Stimulated activated naive CD8-positive, alpha-beta T cell treated with anti-CD3 and anti-CD28 coated beads, Interleukin-15, Interleukin-2, amounts not matched to agents 100 ng/mL and 50 ng/mL, for 24 hours (primary cell): Measurements from ENCODE around the gene MATK.
"Not testable (repeated sequence)": the region's sequence is repeated elsewhere in the genome, so short reads cannot be mapped to it uniquely, and the experiment has no call there.

Source experiments
- H3K27ac Mint-ChIP-seq: one replicate; pipeline ENCODE4 v1.8.0; 2021; ENCODE audit warnings: mild to moderate bottlenecking, mixed read lengths
- H3K27me3 Mint-ChIP-seq: one replicate; pipeline ENCODE4 v1.8.0; 2021; ENCODE audit warnings: mixed read lengths
- H3K36me3 Mint-ChIP-seq: one replicate; pipeline ENCODE4 v1.8.0; 2021; ENCODE audit warnings: low read depth, mixed read lengths
- H3K4me1 Mint-ChIP-seq: one replicate; pipeline ENCODE4 v1.8.0; 2021; ENCODE audit warnings: low read depth, mixed read lengths
- H3K4me3 Mint-ChIP-seq: one replicate; pipeline ENCODE4 v1.8.0; 2021; ENCODE audit warnings: mild to moderate bottlenecking, mixed read lengths
- H3K9me3 Mint-ChIP-seq: one replicate; pipeline ENCODE4 v1.8.0; 2021; ENCODE audit warnings: mixed read lengths

The MATK gene

GRCh38 chr19:3821156-3821555, 35.0 kb upstream of the MATK start:
- H3K4me3 Mint-ChIP-seq = no peak overlapping the region
- H3K27ac Mint-ChIP-seq = no peak overlapping the region
- H3K36me3 Mint-ChIP-seq = no peaks in the 10 kb centered on the region
- peaks cover 22% of the 10 kb centered on the region for H3K4me1 Mint-ChIP-seq
- H3K27me3 Mint-ChIP-seq = no peaks in the 10 kb centered on the region
- H3K9me3 Mint-ChIP-seq = no peaks in the 10 kb centered on the region

GRCh38 chr19:3819989-3820388, 33.8 kb upstream of the MATK start:
- no peak overlapping the region for H3K4me3 Mint-ChIP-seq
- no peaks in the 10 kb centered on the region for H3K36me3 Mint-ChIP-seq
- no peaks in the 10 kb centered on the region for H3K9me3 Mint-ChIP-seq
- no peaks in the 10 kb centered on the region for H3K27me3 Mint-ChIP-seq
- H3K27ac Mint-ChIP-seq = no peak overlapping the region
- H3K4me1 Mint-ChIP-seq = peaks cover 24% of the 10 kb centered on the region

DNA sequence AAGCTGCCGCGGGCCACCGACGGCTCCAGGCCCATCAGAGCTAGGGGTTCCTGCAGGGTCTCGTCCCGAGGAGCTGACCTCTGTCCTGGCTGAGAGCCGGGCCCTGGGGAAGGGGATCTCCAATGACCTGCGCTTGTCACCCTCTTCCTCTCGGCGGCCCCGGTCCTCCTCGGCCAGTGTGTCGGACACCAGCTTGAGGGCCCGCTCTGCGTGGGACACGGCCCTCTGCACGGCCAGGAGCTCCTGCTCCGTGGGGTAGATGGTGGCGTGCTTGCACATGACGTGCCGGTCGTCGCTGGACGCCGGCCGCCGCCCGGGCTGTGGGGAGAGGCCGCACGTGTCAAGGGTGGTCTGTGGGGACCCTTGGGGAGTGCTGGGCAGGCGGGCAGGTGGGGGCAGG, 32.7 kb upstream of the MATK start:
- Mint-ChIP-seq H3K27ac (no peak overlapping the region), H3K27me3 (no peaks in the 10 kb centered on the region), H3K4me1 (peaks cover 35% of the 10 kb centered on the region), H3K9me3 (no peaks in the 10 kb centered on the region), H3K36me3 (no peaks in the 10 kb centered on the region), H3K4me3 (no peak overlapping the region)

DNA sequence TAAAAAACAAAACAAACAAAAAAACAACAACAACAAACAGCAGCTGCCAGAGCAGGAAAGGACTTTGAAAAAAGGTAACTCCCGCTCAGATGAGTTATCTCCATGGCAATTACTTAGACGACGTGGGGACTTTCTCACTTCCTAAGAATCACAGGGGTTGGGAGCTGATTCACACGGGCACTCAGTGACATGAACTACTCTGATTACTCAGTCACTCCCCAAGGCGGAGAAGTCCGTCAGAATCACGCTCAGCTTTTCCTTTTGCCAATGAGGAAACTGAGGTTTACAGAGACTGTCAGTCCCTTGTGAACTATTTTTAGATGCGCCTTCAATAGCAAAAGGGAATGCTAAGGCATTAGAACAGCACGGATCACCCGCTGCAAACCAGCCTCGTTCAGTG, 32.3 kb upstream of the MATK start:
- no peaks in the 10 kb centered on the region for H3K36me3 Mint-ChIP-seq
- H3K27me3 Mint-ChIP-seq = no peaks in the 10 kb centered on the region
- H3K4me1 Mint-ChIP-seq = peaks cover 39% of the 10 kb centered on the region
- no peaks in the 10 kb centered on the region for H3K9me3 Mint-ChIP-seq
- H3K4me3 Mint-ChIP-seq = no peak overlapping the region
- H3K27ac Mint-ChIP-seq = peak overlapping the region; percentile 69

- H3K27ac Mint-ChIP-seq = peak overlapping the region; percentile 69
- H3K36me3 Mint-ChIP-seq = no peaks in the 10 kb centered on the region
- no peaks in the 10 kb centered on the region for H3K27me3 Mint-ChIP-seq
- H3K4me1 Mint-ChIP-seq = peaks cover 46% of the 10 kb centered on the region
- H3K4me3 Mint-ChIP-seq = no peak overlapping the region
- H3K9me3 Mint-ChIP-seq = no peaks in the 10 kb centered on the region
Measured at GRCh38 chr19:3817761-3818160, 31.6 kb upstream of the MATK start.

GRCh38 chr19:3816566-3817218, 30.5 kb upstream of the MATK start:
- Mint-ChIP-seq H3K36me3 (no peaks in the 10 kb centered on the region), H3K27me3 (no peaks in the 10 kb centered on the region), H3K4me3 (no peak overlapping the region), H3K4me1 (peaks cover 48% of the 10 kb centered on the region), H3K27ac (no peak overlapping the region), H3K9me3 (no peaks in the 10 kb centered on the region)

DNA sequence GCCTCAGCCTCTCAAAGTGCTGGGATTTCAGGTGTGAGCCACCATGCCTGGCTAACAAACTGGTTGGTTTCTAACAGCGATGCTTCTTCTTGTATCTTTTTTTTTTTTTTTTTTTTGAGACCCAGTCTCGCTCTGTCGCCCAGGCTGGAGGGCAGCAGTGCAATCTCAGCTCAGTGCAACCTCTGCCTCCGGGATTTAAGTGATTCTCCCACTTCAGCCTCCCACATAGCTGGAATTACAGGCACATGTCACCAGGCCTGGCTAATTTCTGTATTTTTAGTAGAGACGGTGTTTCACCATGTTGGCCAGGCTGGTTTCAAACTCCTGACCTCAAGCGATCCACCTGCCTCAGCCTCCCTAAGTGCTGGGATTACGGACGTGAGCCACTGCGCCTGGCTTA, 30.0 kb upstream of the MATK start:
- not testable (repeated sequence) for H3K27ac Mint-ChIP-seq, H3K4me3 Mint-ChIP-seq, H3K27me3 Mint-ChIP-seq, H3K36me3 Mint-ChIP-seq, H3K9me3 Mint-ChIP-seq
- peaks cover 52% of the 10 kb centered on the region for H3K4me1 Mint-ChIP-seq

- H3K4me1 Mint-ChIP-seq = peaks cover 63% of the 10 kb centered on the region
- H3K9me3 Mint-ChIP-seq = no peaks in the 10 kb centered on the region
- peak overlapping the region; percentile 93 for H3K27ac Mint-ChIP-seq
- H3K27me3 Mint-ChIP-seq = no peaks in the 10 kb centered on the region
- no peaks in the 10 kb centered on the region for H3K36me3 Mint-ChIP-seq
- H3K4me3 Mint-ChIP-seq = no peak overlapping the region
Measured at GRCh38 chr19:3814648-3815047, 28.5 kb upstream of the MATK start.

DNA sequence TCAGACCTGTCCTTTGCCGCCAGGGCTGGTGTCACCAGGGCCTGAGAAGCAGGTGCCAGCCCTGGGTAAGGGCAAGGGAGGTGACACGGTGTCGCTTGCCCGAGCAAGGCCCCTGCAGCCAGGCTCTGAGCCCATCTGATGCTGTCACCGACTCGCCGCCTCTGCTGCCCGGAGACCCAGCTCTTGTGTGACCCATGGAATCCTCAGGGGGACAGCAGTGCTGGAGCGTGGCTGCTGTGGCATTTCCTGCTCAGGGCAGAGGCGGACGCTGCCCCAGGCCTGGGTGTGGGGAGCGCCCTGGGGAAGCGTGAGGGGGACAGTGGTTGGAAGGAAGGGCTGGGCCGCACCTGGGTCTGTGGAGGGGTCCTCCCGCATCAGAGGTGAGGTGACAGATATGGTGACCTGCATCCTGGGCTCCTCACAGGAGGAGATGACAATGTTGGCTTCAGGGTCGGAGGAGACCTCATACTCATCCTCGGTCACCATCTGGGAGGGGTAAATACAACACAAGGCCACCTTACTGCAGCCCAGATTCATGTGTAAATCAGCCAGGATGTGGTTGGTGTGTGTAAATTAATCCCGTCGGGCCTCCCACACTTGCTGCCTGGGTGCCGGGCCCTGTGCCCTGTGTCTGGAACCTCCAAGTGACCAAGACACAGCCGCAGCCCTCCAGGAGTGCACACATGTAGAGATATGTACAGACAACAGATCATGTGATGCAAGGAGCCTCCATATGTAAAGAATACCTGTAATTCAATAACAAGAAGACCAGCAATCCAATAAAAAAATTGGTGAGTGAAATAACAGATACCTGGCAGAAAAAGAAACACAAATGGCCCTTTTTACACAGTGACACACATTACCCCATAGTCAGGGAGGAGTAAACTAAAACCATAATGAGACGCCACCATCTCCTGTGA, 27.6 kb upstream of the MATK start:
- peak overlapping the region; percentile 93 for H3K27ac Mint-ChIP-seq
- no peaks in the 10 kb centered on the region for H3K27me3 Mint-ChIP-seq
- no peaks in the 10 kb centered on the region for H3K9me3 Mint-ChIP-seq
- H3K4me3 Mint-ChIP-seq = no peak overlapping the region
- peaks cover 65% of the 10 kb centered on the region for H3K4me1 Mint-ChIP-seq
- H3K36me3 Mint-ChIP-seq = no peaks in the 10 kb centered on the region

DNA sequence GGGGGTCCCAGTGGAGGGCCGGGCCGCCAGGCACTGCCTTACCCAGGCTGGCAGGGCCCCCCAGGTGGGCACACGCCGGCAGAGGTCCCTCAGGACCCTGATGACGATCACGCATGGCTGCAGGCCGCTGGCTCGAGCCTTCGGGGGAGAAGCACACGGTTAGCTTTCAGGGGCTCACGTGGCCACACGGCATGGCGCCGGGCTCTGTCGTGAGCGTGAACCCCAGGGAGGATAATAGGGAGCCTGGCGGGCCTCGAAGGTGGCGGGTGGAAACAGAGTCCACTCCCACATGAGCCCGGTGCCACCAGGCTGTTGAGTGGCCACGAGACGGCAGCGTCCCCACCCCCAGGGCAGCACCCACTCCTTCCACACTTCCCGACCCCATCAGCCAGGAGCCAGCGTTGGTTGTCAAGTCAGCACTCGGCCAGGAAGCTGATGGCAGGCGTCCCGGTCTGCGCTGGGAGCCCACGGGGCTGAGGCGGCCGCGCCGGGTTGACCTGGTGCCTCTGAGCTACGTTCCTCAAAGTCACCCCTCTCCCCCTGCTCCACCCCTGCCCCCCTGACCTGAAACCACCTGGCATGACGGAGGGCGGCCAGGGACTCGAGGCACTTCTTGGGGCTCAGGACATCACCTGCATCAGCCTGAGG, 24.7 kb upstream of the MATK start:
- H3K4me3 Mint-ChIP-seq = no peak overlapping the region
- no peaks in the 10 kb centered on the region for H3K9me3 Mint-ChIP-seq
- no peak overlapping the region for H3K27ac Mint-ChIP-seq
- no peaks in the 10 kb centered on the region for H3K36me3 Mint-ChIP-seq
- H3K4me1 Mint-ChIP-seq = peaks cover 59% of the 10 kb centered on the region
- no peaks in the 10 kb centered on the region for H3K27me3 Mint-ChIP-seq

GRCh38 chr19:3809881-3810707, 23.9 kb upstream of the MATK start:
- Mint-ChIP-seq H3K9me3 (no peaks in the 10 kb centered on the region), H3K4me3 (no peak overlapping the region), H3K36me3 (no peaks in the 10 kb centered on the region), H3K4me1 (peaks cover 65% of the 10 kb centered on the region), H3K27me3 (no peaks in the 10 kb centered on the region), H3K27ac (no peak overlapping the region)

DNA sequence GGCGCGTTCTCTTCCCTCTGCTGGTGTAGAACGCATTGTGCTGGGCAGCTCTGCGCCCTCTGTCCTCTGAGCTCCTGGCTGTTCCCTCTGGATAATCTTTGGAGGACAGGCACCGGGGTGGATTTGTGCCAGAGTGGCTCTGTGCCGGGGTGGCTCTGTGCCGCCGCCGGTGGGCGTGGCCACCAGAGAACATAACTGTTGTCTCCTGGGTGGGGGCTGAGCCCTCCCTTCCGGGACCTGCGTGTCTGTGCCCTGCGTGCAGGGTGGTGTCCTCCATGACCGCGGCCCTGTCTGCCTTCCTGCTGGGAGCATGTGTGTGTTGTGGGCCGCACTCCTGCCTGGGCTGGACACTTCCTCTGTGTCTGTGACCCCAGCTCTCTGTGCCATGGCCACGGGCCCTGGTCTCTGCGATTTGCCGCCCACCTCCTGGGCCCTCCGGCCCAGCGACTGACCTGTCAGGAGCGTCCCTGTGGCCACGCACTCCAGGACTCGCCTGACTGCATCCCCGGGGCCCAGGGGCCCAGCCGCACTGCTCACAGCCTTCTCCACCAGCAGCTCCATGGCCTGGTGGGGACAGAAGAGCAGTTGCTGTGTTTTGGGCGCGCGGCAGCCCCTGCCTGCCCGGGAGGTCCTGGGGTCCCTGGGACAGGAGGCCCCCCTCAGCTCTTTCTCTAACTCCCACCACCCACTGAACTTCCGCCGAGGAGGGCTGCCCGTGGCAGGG, 22.4 kb upstream of the MATK start:
- H3K27ac Mint-ChIP-seq = no peak overlapping the region
- no peaks in the 10 kb centered on the region for H3K27me3 Mint-ChIP-seq
- peaks cover 54% of the 10 kb centered on the region for H3K4me1 Mint-ChIP-seq
- H3K4me3 Mint-ChIP-seq = no peak overlapping the region
- no peaks in the 10 kb centered on the region for H3K9me3 Mint-ChIP-seq
- no peaks in the 10 kb centered on the region for H3K36me3 Mint-ChIP-seq

GRCh38 chr19:3807574-3808354, 21.6 kb upstream of the MATK start:
- H3K4me1 Mint-ChIP-seq = peaks cover 45% of the 10 kb centered on the region
- no peaks in the 10 kb centered on the region for H3K36me3 Mint-ChIP-seq
- H3K4me3 Mint-ChIP-seq = no peak overlapping the region
- no peak overlapping the region for H3K27ac Mint-ChIP-seq
- no peaks in the 10 kb centered on the region for H3K27me3 Mint-ChIP-seq
- H3K9me3 Mint-ChIP-seq = no peaks in the 10 kb centered on the region

GRCh38 chr19:3807131-3807480, 20.9 kb upstream of the MATK start:
- H3K27ac Mint-ChIP-seq = no peak overlapping the region
- H3K4me1 Mint-ChIP-seq = peaks cover 42% of the 10 kb centered on the region
- no peaks in the 10 kb centered on the region for H3K27me3 Mint-ChIP-seq
- no peak overlapping the region for H3K4me3 Mint-ChIP-seq
- H3K36me3 Mint-ChIP-seq = no peaks in the 10 kb centered on the region
- no peaks in the 10 kb centered on the region for H3K9me3 Mint-ChIP-seq
